Measurements from ENCODE around the gene STING1.

The STING1 gene

GRCh38 chr5:139439013-139439903 lies 43.3 kb downstream of the STING1 start, which contains the start of gene DNAJC18:
DNAJC18 (minus strand) TSS chr5:139439525; CDS start chr5:139439445, 80 bp downstream.
- peak; percentile 54 for DNase-seq (ENCODE audit: low read depth)

GRCh38 chr5:139438707-139439012 lies 43.9 kb downstream of the STING1 start:
- DNase-seq (ENCODE audit: low read depth): no peak

- no peak for DNase-seq (ENCODE audit: low read depth)
Measured at GRCh38 chr5:139435676-139436075, 46.9 kb downstream of the STING1 start.

GRCh38 chr5:139431706-139432105 lies 50.9 kb downstream of the STING1 start:
- DNase-seq (ENCODE audit: low read depth): no peak

GRCh38 chr5:139430015-139430414 lies 52.5 kb downstream of the STING1 start:
- no peak for DNase-seq (ENCODE audit: low read depth)

- peak; percentile 57 for DNase-seq (ENCODE audit: low read depth)
Measured at GRCh38 chr5:139426203-139426885, 56.2 kb downstream of the STING1 start.
